IgD-negative memory B cell (primary cell): ENCODE data around the gene FAM20B. TPM values are rescaled to one million over a fixed set of nuclear protein-coding genes. Genes with fewer than 3 reads are reported as not detected.
A peak's percentile ranks its signal among the peaks of the same experiment; 100 is the strongest.

ENCODE experiments used
- H3K27ac Mint-ChIP-seq, 3 donors: one replicate each; pipeline ENCODE4 v1.8.0; 2020 to 2022; ENCODE audit warnings: mild to moderate bottlenecking in 3 of 3, mixed read lengths in 3 of 3, moderate library complexity in 1 of 3
- H3K27me3 Mint-ChIP-seq: one replicate; pipeline ENCODE4 v1.8.0; 2021; ENCODE audit warnings: mixed read lengths
- H3K36me3 Mint-ChIP-seq: one replicate; pipeline ENCODE4 v1.8.0; 2020; ENCODE audit warnings: mild to moderate bottlenecking, mixed read lengths
- H3K4me1 Mint-ChIP-seq, 3 donors: one replicate each; pipeline ENCODE4 v1.8.0; 2020 to 2022; ENCODE audit warnings: mixed read lengths in 3 of 3, mild to moderate bottlenecking in 1 of 3
- H3K4me3 Mint-ChIP-seq, 4 donors: one replicate each; pipeline ENCODE4 v1.8.0; 2020 to 2022; ENCODE audit warnings: mild to moderate bottlenecking in 4 of 4, mixed read lengths in 4 of 4, moderate library complexity in 3 of 4
- H3K9me3 Mint-ChIP-seq, 3 donors: one replicate each; pipeline ENCODE4 v1.8.0; 2020 to 2021; ENCODE audit warnings: mixed read lengths in 3 of 3, mild to moderate bottlenecking in 1 of 3
- polyA plus RNA-seq: library from polyadenylated mRNA; unstranded; fragments of 300-500 nt; fragmentation: Illumina TruSeq; gene quantifications from one replicate; pipeline ENCODE4 v1.2.3, GENCODE V29; 2021

FAM20B gene
- polyA plus RNA-seq, 1 donor from 2014 or later = 5.5 TPM

- Mint-ChIP-seq H3K4me3 (peak overlapping the region in 1 of 4 donors; percentile 19), H3K9me3 (no peaks in the 10 kb centered on the region), H3K27me3 (peaks cover 4% of the 10 kb centered on the region), H3K4me1 (no peaks in the 10 kb centered on the region), H3K27ac (no peak overlapping the region), H3K36me3 (peaks cover 5% of the 10 kb centered on the region)
Observed at GRCh38 chr1:179014123-179014522, 11.6 kb upstream of the FAM20B start.

- Mint-ChIP-seq H3K4me1 (no peaks in the 10 kb centered on the region), H3K9me3 (peaks cover 0 to 2% (median 0%) of the 10 kb centered on the region in 3 donors), H3K36me3 (peaks cover 5% of the 10 kb centered on the region), H3K27ac (no peak overlapping the region), H3K4me3 (no peak overlapping the region), H3K27me3 (peaks cover 5% of the 10 kb centered on the region)
Observed at GRCh38 chr1:179015396-179015795, 10.3 kb upstream of the FAM20B start.

DNA sequence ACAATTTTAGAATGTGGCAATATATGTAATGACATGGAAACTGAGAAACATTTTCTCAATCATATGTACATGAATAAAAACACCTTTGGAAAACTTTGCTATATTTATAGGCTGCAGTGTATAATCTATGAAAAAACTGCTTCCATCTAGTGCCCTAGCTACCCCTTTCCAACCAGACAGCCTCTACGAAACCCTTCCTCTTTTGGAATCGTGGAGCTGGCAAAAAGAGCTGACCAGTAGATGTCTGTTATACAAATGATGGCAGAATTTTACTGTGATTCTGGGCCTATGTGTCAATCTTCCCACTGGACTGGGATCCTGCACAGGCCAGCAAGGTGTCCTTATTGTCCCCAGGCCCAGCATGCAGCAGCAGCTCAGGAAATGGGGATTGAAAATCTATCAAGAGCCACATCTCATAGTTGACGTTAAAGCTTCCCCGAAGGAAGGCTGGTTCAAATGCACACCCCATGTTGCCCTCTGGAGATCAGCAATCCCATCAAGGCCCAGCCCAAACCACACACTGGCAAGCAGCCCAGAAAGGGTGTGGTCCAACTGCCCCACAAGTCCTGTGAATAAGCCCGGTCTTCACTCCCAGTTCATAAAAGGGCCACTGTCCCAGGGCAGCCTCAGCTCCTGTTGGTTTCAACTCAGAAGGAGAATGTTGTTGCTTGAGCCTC lies 8.8 kb upstream of the FAM20B start:
- Mint-ChIP-seq H3K4me3 (no peak overlapping the region), H3K27me3 (peaks cover 5% of the 10 kb centered on the region), H3K4me1 (no peaks in the 10 kb centered on the region), H3K9me3 (peaks cover 0 to 2% (median 0%) of the 10 kb centered on the region in 3 donors), H3K36me3 (peaks cover 4% of the 10 kb centered on the region), H3K27ac (no peak overlapping the region)

- peaks cover 2% of the 10 kb centered on the region for H3K36me3 Mint-ChIP-seq
- no peak overlapping the region for H3K27ac Mint-ChIP-seq
- H3K4me3 Mint-ChIP-seq = no peak overlapping the region
- peaks cover 6% of the 10 kb centered on the region for H3K27me3 Mint-ChIP-seq
- no peaks in the 10 kb centered on the region for H3K4me1 Mint-ChIP-seq
- peaks cover 0 to 2% (median 0%) of the 10 kb centered on the region in 3 donors for H3K9me3 Mint-ChIP-seq
Observed at GRCh38 chr1:179017383-179018326, 8.0 kb upstream of the FAM20B start.

GRCh38 chr1:179021873-179022272 lies 3.8 kb upstream of the FAM20B start:
- Mint-ChIP-seq H3K27ac (no peak overlapping the region), H3K4me3 (no peak overlapping the region), H3K4me1 (peaks cover 5 to 17% (median 11%) of the 10 kb centered on the region in 3 donors), H3K36me3 (peaks cover 2% of the 10 kb centered on the region), H3K9me3 (peaks cover 0 to 2% (median 0%) of the 10 kb centered on the region in 3 donors), H3K27me3 (peaks cover 6% of the 10 kb centered on the region)

- H3K4me1 Mint-ChIP-seq = peaks cover 21 to 35% (median 25%) of the 10 kb centered on the region in 3 donors
- H3K27me3 Mint-ChIP-seq = peaks cover 2% of the 10 kb centered on the region
- peak overlapping the region in 2 of 4 donors; percentile 24 to 74 for H3K4me3 Mint-ChIP-seq
- peak overlapping the region in 1 of 3 donors; percentile 73 for H3K27ac Mint-ChIP-seq
- no peaks in the 10 kb centered on the region for H3K36me3 Mint-ChIP-seq
- H3K9me3 Mint-ChIP-seq = peaks cover 0 to 2% (median 0%) of the 10 kb centered on the region in 3 donors
Observed at GRCh38 chr1:179023946-179024650, 1.6 kb upstream of the FAM20B start.

DNA sequence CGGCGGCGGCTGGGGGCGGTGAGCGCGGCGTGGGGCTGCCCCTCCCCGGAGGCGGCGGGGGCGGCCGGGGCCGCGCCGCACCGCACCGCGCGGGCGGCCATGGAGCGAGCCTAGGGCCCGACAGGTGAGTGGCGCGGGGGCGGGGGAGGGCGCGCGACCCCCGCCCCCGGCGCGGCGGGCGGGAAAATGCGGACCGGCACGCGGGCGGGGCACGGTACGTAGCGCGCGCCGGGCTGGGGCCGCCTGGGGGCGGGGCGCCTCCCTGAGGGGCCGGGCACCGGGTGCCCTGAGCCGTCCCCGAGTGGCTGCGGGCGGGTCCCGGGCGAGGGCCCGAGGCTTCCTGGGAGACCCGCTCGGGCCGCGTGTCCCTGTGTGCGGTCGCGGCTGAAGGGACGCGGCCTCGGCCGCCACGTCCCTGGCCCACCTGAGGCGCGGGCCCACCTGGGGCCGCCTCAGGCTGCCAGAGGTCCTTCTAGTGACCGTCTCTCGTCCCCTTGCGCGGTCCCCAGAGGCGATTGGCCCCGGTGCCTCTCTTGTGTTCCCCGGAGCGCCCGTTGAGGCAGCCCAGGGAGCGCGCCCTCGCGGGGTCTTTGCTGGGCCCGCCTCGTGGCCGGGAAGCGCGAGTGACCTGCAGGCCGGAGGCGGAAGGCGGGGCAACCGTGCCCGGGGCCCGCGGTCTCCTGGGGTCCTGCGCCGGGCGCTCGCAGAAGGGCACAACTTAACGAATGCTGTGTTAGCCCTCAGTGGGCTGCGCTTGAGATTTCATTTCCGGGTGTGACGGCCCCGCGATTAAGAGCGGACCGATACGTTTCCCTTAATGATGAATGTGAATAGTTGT lies 500 bp downstream of the FAM20B start:
- no peaks in the 10 kb centered on the region for H3K36me3 Mint-ChIP-seq
- H3K4me3 Mint-ChIP-seq = peak overlapping the region; percentile 85 to 97 (median 92)
- H3K4me1 Mint-ChIP-seq = peaks cover 39 to 56% (median 46%) of the 10 kb centered on the region in 3 donors
- peaks cover 1% of the 10 kb centered on the region for H3K27me3 Mint-ChIP-seq
- no peaks in the 10 kb centered on the region for H3K9me3 Mint-ChIP-seq
- H3K27ac Mint-ChIP-seq = peak overlapping the region; percentile 76 to 96 (median 77)

- Mint-ChIP-seq H3K9me3 (no peaks in the 10 kb centered on the region), H3K4me1 (peaks cover 46 to 65% (median 55%) of the 10 kb centered on the region in 3 donors), H3K27me3 (peaks cover 1% of the 10 kb centered on the region), H3K4me3 (peak overlapping the region; percentile 85 to 97 (median 92)), H3K36me3 (no peaks in the 10 kb centered on the region), H3K27ac (peak overlapping the region; percentile 76 to 96 (median 77))
Observed at GRCh38 chr1:179026813-179027669, 1.3 kb downstream of the FAM20B start.

- Mint-ChIP-seq H3K4me1 (peaks cover 60 to 76% (median 63%) of the 10 kb centered on the region in 3 donors), H3K27ac (peak overlapping the region in 2 of 3 donors; percentile 14 to 77), H3K27me3 (no peaks in the 10 kb centered on the region), H3K9me3 (no peaks in the 10 kb centered on the region), H3K4me3 (peak overlapping the region; percentile 12 to 85 (median 76)), H3K36me3 (no peaks in the 10 kb centered on the region)
Observed at GRCh38 chr1:179029321-179029759, 3.6 kb downstream of the FAM20B start.

- Mint-ChIP-seq H3K27ac (peak overlapping the region in 2 of 3 donors; percentile 76 to 83), H3K36me3 (no peaks in the 10 kb centered on the region), H3K4me1 (peaks cover 66 to 79% (median 67%) of the 10 kb centered on the region in 3 donors), H3K27me3 (no peaks in the 10 kb centered on the region), H3K4me3 (peak overlapping the region in 3 of 4 donors; percentile 25 to 85 (median 77)), H3K9me3 (no peaks in the 10 kb centered on the region)
Observed at GRCh38 chr1:179030130-179030529, 4.4 kb downstream of the FAM20B start.

- Mint-ChIP-seq H3K4me1 (peaks cover 68 to 83% (median 71%) of the 10 kb centered on the region in 3 donors), H3K9me3 (no peaks in the 10 kb centered on the region), H3K36me3 (peaks cover 3% of the 10 kb centered on the region), H3K27me3 (no peaks in the 10 kb centered on the region), H3K27ac (peak overlapping the region in 2 of 3 donors; percentile 76 to 83), H3K4me3 (peak overlapping the region; percentile 71 to 89 (median 86))
Observed at GRCh38 chr1:179030683-179031082, 5.0 kb downstream of the FAM20B start.

GRCh38 chr1:179031284-179031683 lies 5.6 kb downstream of the FAM20B start:
- H3K27me3 Mint-ChIP-seq = no peaks in the 10 kb centered on the region
- peaks cover 3% of the 10 kb centered on the region for H3K36me3 Mint-ChIP-seq
- no peaks in the 10 kb centered on the region for H3K9me3 Mint-ChIP-seq
- peaks cover 72 to 87% (median 75%) of the 10 kb centered on the region in 3 donors for H3K4me1 Mint-ChIP-seq
- peak overlapping the region; percentile 71 to 89 (median 86) for H3K4me3 Mint-ChIP-seq
- peak overlapping the region in 1 of 3 donors; percentile 83 for H3K27ac Mint-ChIP-seq
